DOHH2 (cell line): Measurements from ENCODE around the gene KIF22.

Experiments
- CTCF ChIP-seq: fragments of 200-600 bp; sonication (generic); IDR thresholded peaks from one replicate; pipeline ENCODE4 v1.5.1; 2014; ENCODE audit warnings: antibody characterized with exemption, mild to moderate bottlenecking, low read depth, low read length; ENCODE audit not compliant: poor library complexity, severe bottlenecking
- EZH2phosphoT487 ChIP-seq: fragments of 200-600 bp; sonication (generic); IDR thresholded peaks from 2 replicates; pipeline ENCODE4 v1.6.1; 2017; ENCODE audit warnings: borderline replicate concordance, mild to moderate bottlenecking, antibody characterized with exemption, low read length, moderate library complexity, mixed read lengths

- no peak for TF ChIP-seq CTCF
- TF ChIP-seq EZH2phosphoT487, result no peak
Measured at GRCh38 chr16:29806641-29807425, 16.3 kb downstream of the KIF22 start.
